Psoas muscle (tissue), 8 donors: Measurements from ENCODE around the gene FBXO28. TPM values are rescaled to one million over a fixed set of nuclear protein-coding genes. Genes with fewer than 3 reads are reported as not detected.
"Not testable (repeated sequence)": the region's sequence is repeated elsewhere in the genome, so short reads cannot be mapped to it uniquely, and the experiment has no call there.

Source experiments
- ATAC-seq, 4 donors: fragments of 200-7000 bp; cut with Tn5 transposase; one replicate each; pipeline ENCODE4 v1.9.1; 2020; ENCODE audit warnings: moderate library complexity in 3 of 4, mild to moderate bottlenecking in 2 of 4
- DNase-seq, 2 donors: peaks; one replicate each; pipeline ENCODE4 v3.0.0-alpha.2; 2020
- H3K27ac ChIP-seq: fragments of 200-600 bp; one replicate; pipeline ENCODE4 v1.8.0; 2022
- H3K27me3 ChIP-seq, 3 donors: fragments of 200-600 bp in 1 of 3; one replicate each; pipeline versions ENCODE4 v1.6.1 to v1.8.0; 2013 to 2022; ENCODE audit warnings: low read length in 2 of 3, mild to moderate bottlenecking in 2 of 3, moderate library complexity in 1 of 3; ENCODE audit not compliant: insufficient read depth in 3 of 3
- H3K36me3 ChIP-seq, 2 donors: fragments of 200-600 bp in 1 of 2; one replicate each; pipeline versions ENCODE4 v1.6.1 to v1.8.0; 2013 to 2022; ENCODE audit warnings: low read depth in 1 of 2, mild to moderate bottlenecking in 1 of 2, moderate library complexity in 1 of 2; ENCODE audit not compliant: insufficient read depth in 1 of 2
- H3K4me1 ChIP-seq: fragments of 200-600 bp; one replicate; pipeline ENCODE4 v1.8.0; 2022
- H3K4me3 ChIP-seq: fragments of 200-600 bp; one replicate; pipeline ENCODE4 v1.8.0; 2022; ENCODE audit warnings: mild to moderate bottlenecking
- H3K9me3 ChIP-seq: fragments of 200-600 bp; one replicate; pipeline ENCODE4 v1.8.0; 2022
- CTCF ChIP-seq: fragments of 200-600 bp; IDR thresholded peaks from one replicate; pipeline ENCODE4 v1.8.0; 2022; ENCODE audit warnings: antibody characterized with exemption
- WGBS, 3 donors: extraction: QIAGEN DNeasy Blood & Tissue Kit; methylation state at CpG; one replicate each; pipeline versions ENCODE4 v1.1.6 to v1.1.7; 2013; 5-methylcytosine and 5-hydroxymethylcytosine counted together
- intact Hi-C, 2 donors: fragments of 100-400 bp; cut with DNase I; formaldehyde crosslinking; loops; one replicate each; pipeline versions ENCODE4 v1.11.0 to v1.14.2; 2022
- polyA plus RNA-seq, 3 donors: library from polyadenylated mRNA; stranded (reverse); fragments of 200-250 nt; gene quantifications; one replicate each; pipeline ENCODE4 v1.2.3, GENCODE V29; 2013
- total RNA-seq, 4 donors: library from RNA; stranded (reverse); fragmentation: NEBNext Ultra II Directional in 2 of 4; extraction: Animal tissue kit (Norgen Biotek cat#: 25700) in 2 of 4; gene quantifications; one replicate each; pipeline versions ENCODE4 v1.2.1 to v1.2.4, GENCODE V29; 2021 to 2023
- donor health status: healthy with polysubstance abuse.
- donor health status: DM: no; HTN: no; CAD: no; lungs with moderate emphysema.
- donor health status: Bipolar disorder and iron deficiency.
- donor health status: healthy.
- donor health status: DM: yes; HTN: yes; CAD: no.
- donor health status: DM: no; HTN: no; CAD: no.
- donor health status: DM: no; HTN: no; CAD: no.
- donor health status: DM: yes; HTN: yes; CAD: no.

Gene FBXO28
- total and polyA plus RNA-seq, 7 donors, result 8.9 to 29.5 (median 24.8) TPM

GRCh38 chr1:224076407-224076806 lies 37.5 kb upstream of the FBXO28 start:
- DNase-seq, result no peak
- intact Hi-C loops, result no loop called here
- WGBS, 3 donors, result 82 to 90% (median 89%) methylated on average over 3 of the region's 3 CpGs
- TF ChIP-seq CTCF, result no peak
- Histone ChIP-seq H3K4me1 (no peaks in the 10 kb centered on the region), H3K4me3 (no peak overlapping the region), H3K27me3 (peaks cover 0 to 16% (median 0%) of the 10 kb centered on the region in 3 donors), H3K9me3 (no peaks in the 10 kb centered on the region), H3K27ac (no peak overlapping the region), H3K36me3 (no peaks in the 10 kb centered on the region)
- ATAC-seq, result no peak

- intact Hi-C loops, DNase-seq, ATAC-seq, H3K4me1 ChIP-seq, H3K36me3 ChIP-seq, H3K27ac ChIP-seq, H3K4me3 ChIP-seq, H3K9me3 ChIP-seq: not testable (repeated sequence)
- 50 to 63% (median 61%) methylated on average over 9 of the region's 9 CpGs for WGBS, 3 donors
- peaks cover 0 to 11% (median 0%) of the 10 kb centered on the region in 3 donors for H3K27me3 ChIP-seq
These were observed 34.3 kb upstream of the FBXO28 start for GRCh38 chr1:224079644-224080043.

- peaks cover 0 to 8% (median 0%) of the 10 kb centered on the region in 3 donors for H3K27me3 ChIP-seq
- DNase-seq (no peak), ATAC-seq (no peak)
- intact Hi-C loops, result no loop called here
- TF ChIP-seq CTCF, result no peak
- H3K9me3 ChIP-seq, result no peaks in the 10 kb centered on the region
- H3K4me3 ChIP-seq, result no peak overlapping the region
- H3K36me3 ChIP-seq, result no peaks in the 10 kb centered on the region
- no peak overlapping the region for H3K27ac ChIP-seq
- H3K4me1 ChIP-seq, result no peaks in the 10 kb centered on the region
- WGBS, 3 donors, result 50 to 64% (median 58%) methylated on average over 9 of the region's 9 CpGs
These were observed 33.7 kb upstream of the FBXO28 start for GRCh38 chr1:224080115-224080774.

- Histone ChIP-seq H3K4me1 (no peaks in the 10 kb centered on the region), H3K9me3 (no peaks in the 10 kb centered on the region), H3K4me3 (no peak overlapping the region), H3K27me3 (peaks cover 0 to 8% (median 0%) of the 10 kb centered on the region in 3 donors), H3K36me3 (no peaks in the 10 kb centered on the region), H3K27ac (no peak overlapping the region)
- ATAC-seq (no peak), DNase-seq (no peak)
- no peak for TF ChIP-seq CTCF
- WGBS, 3 donors, result 81 to 86% (median 84%) methylated on average over 2 of the region's 2 CpGs
- intact Hi-C loops, result no loop called here
These were observed 32.3 kb upstream of the FBXO28 start for GRCh38 chr1:224081604-224082003.

GRCh38 chr1:224082146-224082545 lies 31.8 kb upstream of the FBXO28 start:
- WGBS, 3 donors, result 57 to 72% (median 69%) methylated on average over 4 of the region's 4 CpGs
- Histone ChIP-seq H3K36me3 (no peaks in the 10 kb centered on the region), H3K27ac (no peak overlapping the region), H3K4me1 (no peaks in the 10 kb centered on the region), H3K27me3 (peaks cover 0 to 7% (median 0%) of the 10 kb centered on the region in 3 donors), H3K9me3 (no peaks in the 10 kb centered on the region), H3K4me3 (no peak overlapping the region)
- DNase-seq, result no peak
- TF ChIP-seq CTCF, result no peak
- intact Hi-C loops, result no loop called here
- ATAC-seq, result no peak
